ENCODE data around the gene PC.
A peak's percentile ranks its signal among the peaks of the same experiment; 100 is the strongest.

DNA sequence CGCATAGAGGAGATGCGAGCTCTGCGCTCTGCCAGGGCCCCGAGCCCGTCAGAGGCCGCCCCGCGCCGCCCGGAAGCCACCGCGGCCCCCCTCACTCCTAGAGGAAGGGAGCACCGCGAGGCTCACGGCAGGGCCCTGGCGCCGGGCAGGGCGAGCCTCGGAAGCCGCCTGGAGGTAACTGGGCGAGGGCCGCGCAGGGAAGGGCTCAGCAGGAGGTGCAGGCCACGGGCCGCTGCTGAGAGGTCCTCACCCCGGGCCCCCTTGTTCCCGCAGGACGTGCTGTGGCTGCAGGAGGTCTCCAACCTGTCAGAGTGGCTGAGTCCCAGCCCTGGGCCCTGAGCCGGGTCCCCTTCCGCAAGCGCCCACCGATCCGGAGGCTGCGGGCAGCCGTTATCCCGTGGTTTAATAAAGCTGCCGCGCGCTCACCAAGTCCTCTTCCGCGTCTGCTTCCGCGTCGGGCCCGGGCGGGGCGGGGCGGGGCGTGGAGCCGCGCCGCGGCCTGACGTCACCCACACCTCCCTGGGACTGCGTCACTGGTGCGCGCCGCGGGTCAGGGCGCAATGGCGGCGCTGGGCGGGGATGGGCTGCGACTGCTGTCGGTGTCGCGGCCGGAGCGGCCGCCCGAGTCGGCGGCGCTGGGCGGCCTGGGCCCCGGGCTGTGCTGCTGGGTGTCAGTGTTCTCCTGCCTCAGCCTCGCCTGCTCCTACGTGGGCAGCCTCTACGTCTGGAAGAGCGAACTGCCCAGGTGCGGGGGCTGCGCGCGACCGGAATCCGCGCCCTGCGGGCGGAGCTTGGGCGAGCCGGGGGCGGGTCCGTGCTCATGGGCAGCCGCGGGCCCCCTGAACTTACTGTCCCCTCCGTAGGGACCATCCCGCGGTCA lies 115.0 kb downstream of the PC start, which contains the start of gene RCE1:
- TF ChIP-seq NEUROD1 (IDR thresholded peaks at IDR 0.05; ENCODE audit: borderline replicate concordance, low read depth, low read length, partially characterized antibody) = no peak
- peak; percentile 84 for TF ChIP-seq POLR2AphosphoS5 (IDR thresholded peaks at IDR 0.05; ENCODE audit: control insufficient read depth, insufficient read depth, low read depth, low read length)
- no peak for TF ChIP-seq KLF10 (CRISPR knock-in tag; IDR thresholded peaks at IDR 0.05)
- TF ChIP-seq JUND (IDR thresholded peaks at IDR 0.05; ENCODE audit: borderline replicate concordance, low read depth, low read length) = peak; percentile 88
- TF ChIP-seq JUND (tag; IDR thresholded peaks at IDR 0.05; ENCODE audit: borderline replicate concordance, low read depth, low read length) = peak; percentile 62; the same call in 2 of the 3 replicates
